ENCODE data around the gene SHISAL1.
"Not testable (repeated sequence)": the region's sequence is repeated elsewhere in the genome, so short reads cannot be mapped to it uniquely, and the experiment has no call there.

Gene SHISAL1

GRCh38 chr22:44245438-44245837 is 67.3 kb downstream of the SHISAL1 start:
- H3K4me3 ChIP-seq (ENCODE audit: low read depth, low read length), result no peak overlapping the region
- no peaks in the 10 kb centered on the region for H3K27me3 ChIP-seq (ENCODE audit: control insufficient read depth, insufficient read depth, low read length)
- H3K36me3 ChIP-seq (ENCODE audit: control insufficient read depth, insufficient read depth, low read length), result no peaks in the 10 kb centered on the region

GRCh38 chr22:44244265-44244822 is 68.4 kb downstream of the SHISAL1 start:
- Histone ChIP-seq H3K4me1 (ENCODE audit: control insufficient read depth, insufficient read depth, low read length) (no peaks in the 10 kb centered on the region), H3K9me3 (ENCODE audit: control insufficient read depth, insufficient read depth, low read length) (no peaks in the 10 kb centered on the region), H3K27me3 (ENCODE audit: control insufficient read depth, insufficient read depth, low read length) (no peaks in the 10 kb centered on the region), H3K4me3 (ENCODE audit: low read depth, low read length) (no peak overlapping the region), H3K9ac (ENCODE audit: low read depth, low read length) (no peak overlapping the region), H3K36me3 (ENCODE audit: control insufficient read depth, insufficient read depth, low read length) (no peaks in the 10 kb centered on the region)

More at GRCh38 chr22:44245438-44245837, 67.3 kb downstream of the SHISAL1 start:
- no peaks in the 10 kb centered on the region for H3K4me1 ChIP-seq (ENCODE audit: control insufficient read depth, insufficient read depth, low read length)
- H3K9ac ChIP-seq (ENCODE audit: low read depth, low read length), result no peak overlapping the region
- no peaks in the 10 kb centered on the region for H3K9me3 ChIP-seq (ENCODE audit: control insufficient read depth, insufficient read depth, low read length)

- H3K9me3 ChIP-seq (ENCODE audit: control insufficient read depth, insufficient read depth, low read length), result no peaks in the 10 kb centered on the region
- H3K4me3 ChIP-seq (ENCODE audit: low read depth, low read length), result no peak overlapping the region
- no peaks in the 10 kb centered on the region for H3K4me1 ChIP-seq (ENCODE audit: control insufficient read depth, insufficient read depth, low read length)
- H3K36me3 ChIP-seq (ENCODE audit: control insufficient read depth, insufficient read depth, low read length), result no peaks in the 10 kb centered on the region
- no peaks in the 10 kb centered on the region for H3K27me3 ChIP-seq (ENCODE audit: control insufficient read depth, insufficient read depth, low read length)
- no peak overlapping the region for H3K9ac ChIP-seq (ENCODE audit: low read depth, low read length)
Observed at GRCh38 chr22:44243761-44244160, 69.0 kb downstream of the SHISAL1 start.

- Histone ChIP-seq H3K27me3 (ENCODE audit: control insufficient read depth, insufficient read depth, low read length) (no peaks in the 10 kb centered on the region), H3K36me3 (ENCODE audit: control insufficient read depth, insufficient read depth, low read length) (no peaks in the 10 kb centered on the region), H3K4me1 (ENCODE audit: control insufficient read depth, insufficient read depth, low read length) (no peaks in the 10 kb centered on the region), H3K4me3 (ENCODE audit: low read depth, low read length) (no peak overlapping the region), H3K9me3 (ENCODE audit: control insufficient read depth, insufficient read depth, low read length) (no peaks in the 10 kb centered on the region), H3K9ac (ENCODE audit: low read depth, low read length) (no peak overlapping the region)
Observed at GRCh38 chr22:44242946-44243724, 69.6 kb downstream of the SHISAL1 start.

GRCh38 chr22:44241121-44241520 is 71.6 kb downstream of the SHISAL1 start:
- H3K4me1 ChIP-seq (ENCODE audit: control insufficient read depth, insufficient read depth, low read length); H3K36me3 ChIP-seq (ENCODE audit: control insufficient read depth, insufficient read depth, low read length); H3K9ac ChIP-seq (ENCODE audit: low read depth, low read length); H3K4me3 ChIP-seq (ENCODE audit: low read depth, low read length); H3K27me3 ChIP-seq (ENCODE audit: control insufficient read depth, insufficient read depth, low read length); H3K9me3 ChIP-seq (ENCODE audit: control insufficient read depth, insufficient read depth, low read length): not testable (repeated sequence)

- Histone ChIP-seq H3K4me3 (ENCODE audit: low read depth, low read length) (no peak overlapping the region), H3K27me3 (ENCODE audit: control insufficient read depth, insufficient read depth, low read length) (no peaks in the 10 kb centered on the region), H3K36me3 (ENCODE audit: control insufficient read depth, insufficient read depth, low read length) (no peaks in the 10 kb centered on the region), H3K9ac (ENCODE audit: low read depth, low read length) (no peak overlapping the region), H3K9me3 (ENCODE audit: control insufficient read depth, insufficient read depth, low read length) (no peaks in the 10 kb centered on the region), H3K4me1 (ENCODE audit: control insufficient read depth, insufficient read depth, low read length) (no peaks in the 10 kb centered on the region)
Observed at GRCh38 chr22:44237290-44237689, 75.5 kb downstream of the SHISAL1 start.

- H3K9ac ChIP-seq (ENCODE audit: low read depth, low read length); H3K4me1 ChIP-seq (ENCODE audit: control insufficient read depth, insufficient read depth, low read length); H3K9me3 ChIP-seq (ENCODE audit: control insufficient read depth, insufficient read depth, low read length); H3K36me3 ChIP-seq (ENCODE audit: control insufficient read depth, insufficient read depth, low read length); H3K4me3 ChIP-seq (ENCODE audit: low read depth, low read length); H3K27me3 ChIP-seq (ENCODE audit: control insufficient read depth, insufficient read depth, low read length): not testable (repeated sequence)
Observed at GRCh38 chr22:44234372-44234771, 78.4 kb downstream of the SHISAL1 start.

GRCh38 chr22:44231233-44231632 is 81.5 kb downstream of the SHISAL1 start:
- no peaks in the 10 kb centered on the region for H3K9me3 ChIP-seq (ENCODE audit: control insufficient read depth, insufficient read depth, low read length)
- no peak overlapping the region for H3K4me3 ChIP-seq (ENCODE audit: low read depth, low read length)
- no peaks in the 10 kb centered on the region for H3K36me3 ChIP-seq (ENCODE audit: control insufficient read depth, insufficient read depth, low read length)
- no peaks in the 10 kb centered on the region for H3K4me1 ChIP-seq (ENCODE audit: control insufficient read depth, insufficient read depth, low read length)
- H3K27me3 ChIP-seq (ENCODE audit: control insufficient read depth, insufficient read depth, low read length), result no peaks in the 10 kb centered on the region
- no peak overlapping the region for H3K9ac ChIP-seq (ENCODE audit: low read depth, low read length)

- H3K9ac ChIP-seq (ENCODE audit: low read depth, low read length), result no peak overlapping the region
- H3K36me3 ChIP-seq (ENCODE audit: control insufficient read depth, insufficient read depth, low read length), result no peaks in the 10 kb centered on the region
- no peaks in the 10 kb centered on the region for H3K9me3 ChIP-seq (ENCODE audit: control insufficient read depth, insufficient read depth, low read length)
- no peaks in the 10 kb centered on the region for H3K4me1 ChIP-seq (ENCODE audit: control insufficient read depth, insufficient read depth, low read length)
- H3K4me3 ChIP-seq (ENCODE audit: low read depth, low read length), result no peak overlapping the region
- no peaks in the 10 kb centered on the region for H3K27me3 ChIP-seq (ENCODE audit: control insufficient read depth, insufficient read depth, low read length)
Observed at GRCh38 chr22:44229809-44230208, 82.9 kb downstream of the SHISAL1 start.

- Histone ChIP-seq H3K36me3 (ENCODE audit: control insufficient read depth, insufficient read depth, low read length) (no peaks in the 10 kb centered on the region), H3K4me1 (ENCODE audit: control insufficient read depth, insufficient read depth, low read length) (no peaks in the 10 kb centered on the region), H3K4me3 (ENCODE audit: low read depth, low read length) (no peak overlapping the region), H3K9ac (ENCODE audit: low read depth, low read length) (no peak overlapping the region), H3K27me3 (ENCODE audit: control insufficient read depth, insufficient read depth, low read length) (no peaks in the 10 kb centered on the region), H3K9me3 (ENCODE audit: control insufficient read depth, insufficient read depth, low read length) (no peaks in the 10 kb centered on the region)
Observed at GRCh38 chr22:44229331-44229730, 83.4 kb downstream of the SHISAL1 start.

GRCh38 chr22:44225812-44226211 is 86.9 kb downstream of the SHISAL1 start:
- Histone ChIP-seq H3K27me3 (ENCODE audit: control insufficient read depth, insufficient read depth, low read length) (no peaks in the 10 kb centered on the region), H3K4me3 (ENCODE audit: low read depth, low read length) (no peak overlapping the region), H3K4me1 (ENCODE audit: control insufficient read depth, insufficient read depth, low read length) (no peaks in the 10 kb centered on the region), H3K9me3 (ENCODE audit: control insufficient read depth, insufficient read depth, low read length) (no peaks in the 10 kb centered on the region), H3K36me3 (ENCODE audit: control insufficient read depth, insufficient read depth, low read length) (no peaks in the 10 kb centered on the region), H3K9ac (ENCODE audit: low read depth, low read length) (no peak overlapping the region)

GRCh38 chr22:44225091-44225689 is 87.6 kb downstream of the SHISAL1 start:
- no peaks in the 10 kb centered on the region for H3K36me3 ChIP-seq (ENCODE audit: control insufficient read depth, insufficient read depth, low read length)
- H3K27me3 ChIP-seq (ENCODE audit: control insufficient read depth, insufficient read depth, low read length), result no peaks in the 10 kb centered on the region
- H3K4me3 ChIP-seq (ENCODE audit: low read depth, low read length), result no peak overlapping the region
- H3K4me1 ChIP-seq (ENCODE audit: control insufficient read depth, insufficient read depth, low read length), result no peaks in the 10 kb centered on the region
- no peaks in the 10 kb centered on the region for H3K9me3 ChIP-seq (ENCODE audit: control insufficient read depth, insufficient read depth, low read length)
- no peak overlapping the region for H3K9ac ChIP-seq (ENCODE audit: low read depth, low read length)
